OCI-LY1 (cell line): ENCODE results near the gene SP140.

Experiments
- CTCF ChIP-seq: fragments of 200-600 bp; sonication (generic), shearing (Covaris generic); IDR thresholded peaks from 2 replicates; pipeline ENCODE4 v1.5.1; 2017; ENCODE audit warnings: mild to moderate bottlenecking, antibody characterized with exemption, low read length, moderate library complexity, mixed read lengths
- EZH2 ChIP-seq: fragments of 200-600 bp; sonication (generic), shearing (Covaris generic); IDR thresholded peaks from 2 replicates; pipeline ENCODE4 v1.8.0; 2017; ENCODE audit warnings: borderline replicate concordance, mixed run types, mild to moderate bottlenecking, antibody characterized with exemption, low read length, moderate library complexity, mixed read lengths

DNA sequence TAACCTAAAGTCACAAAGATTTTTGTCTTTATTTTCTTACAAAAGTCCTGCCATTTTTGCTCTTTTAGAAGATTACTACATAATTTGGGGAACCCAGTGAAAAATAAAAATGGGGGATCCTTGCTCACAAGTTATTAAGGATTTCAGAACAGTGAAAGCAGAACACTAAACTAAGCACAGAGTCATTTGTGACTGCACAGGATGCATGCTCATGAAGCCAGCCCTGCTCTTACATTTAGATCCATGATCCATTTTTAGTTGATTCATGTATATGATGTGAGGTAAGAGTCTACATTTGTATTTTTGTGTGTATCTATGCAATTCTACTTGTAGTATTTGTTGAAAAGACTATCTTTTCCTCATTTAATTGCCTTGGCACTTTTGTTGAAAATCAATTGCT lies 123.3 kb downstream of the SP140 start:
- TF ChIP-seq CTCF: no peak
- no peak for TF ChIP-seq EZH2
